DOHH2 (cell line): ENCODE measurements around the gene MTHFD2L.

Experiments
- CTCF ChIP-seq: fragments of 200-600 bp; sonication (generic); IDR thresholded peaks from one replicate; pipeline ENCODE4 v1.5.1; 2014; ENCODE audit warnings: antibody characterized with exemption, mild to moderate bottlenecking, low read depth, low read length; ENCODE audit not compliant: poor library complexity, severe bottlenecking
- EZH2phosphoT487 ChIP-seq: fragments of 200-600 bp; sonication (generic); IDR thresholded peaks from 2 replicates; pipeline ENCODE4 v1.6.1; 2017; ENCODE audit warnings: borderline replicate concordance, mild to moderate bottlenecking, antibody characterized with exemption, low read length, moderate library complexity, mixed read lengths

GRCh38 chr4:74254386-74254785, 96.5 kb downstream of the MTHFD2L start:
- TF ChIP-seq EZH2phosphoT487 (no peak), CTCF (no peak)
